ENCODE results near the gene LLGL2. TPM values are rescaled to one million over a fixed set of nuclear protein-coding genes. Genes with fewer than 3 reads are reported as not detected.

The LLGL2 gene
- total RNA-seq, 1 experiment from 2014 or later, result 10.8 TPM

DNA sequence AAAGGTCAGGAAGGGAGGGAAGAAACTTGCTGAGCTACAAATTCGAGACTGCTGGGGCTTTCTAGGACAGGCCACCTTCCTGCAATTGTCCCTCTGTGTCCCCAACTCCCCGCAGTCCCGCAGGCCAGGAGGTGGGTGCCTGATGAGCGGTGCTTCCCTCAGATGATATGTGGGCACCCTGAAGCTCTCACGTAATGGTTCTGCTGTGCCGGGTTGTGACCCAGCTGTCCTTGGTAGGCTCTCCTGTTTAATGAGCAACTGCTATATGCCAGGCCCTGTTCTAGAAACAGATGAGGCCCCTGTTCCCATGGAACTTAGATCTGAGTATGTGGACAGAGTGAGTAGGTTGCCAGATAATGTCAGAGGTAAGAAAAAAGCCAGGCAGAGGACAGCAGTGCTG is 40.1 kb downstream of the LLGL2 start:
- H3K27ac ChIP-seq (ENCODE audit: low read depth, low read length, poor library complexity, severe bottlenecking), result no peak overlapping the region
- no peak for TF ChIP-seq EZH2 (IDR thresholded peaks at IDR 0.05; ENCODE audit: borderline replicate concordance, low read depth, low read length, poor library complexity, severe bottlenecking)
- TF ChIP-seq, protein P1, sequence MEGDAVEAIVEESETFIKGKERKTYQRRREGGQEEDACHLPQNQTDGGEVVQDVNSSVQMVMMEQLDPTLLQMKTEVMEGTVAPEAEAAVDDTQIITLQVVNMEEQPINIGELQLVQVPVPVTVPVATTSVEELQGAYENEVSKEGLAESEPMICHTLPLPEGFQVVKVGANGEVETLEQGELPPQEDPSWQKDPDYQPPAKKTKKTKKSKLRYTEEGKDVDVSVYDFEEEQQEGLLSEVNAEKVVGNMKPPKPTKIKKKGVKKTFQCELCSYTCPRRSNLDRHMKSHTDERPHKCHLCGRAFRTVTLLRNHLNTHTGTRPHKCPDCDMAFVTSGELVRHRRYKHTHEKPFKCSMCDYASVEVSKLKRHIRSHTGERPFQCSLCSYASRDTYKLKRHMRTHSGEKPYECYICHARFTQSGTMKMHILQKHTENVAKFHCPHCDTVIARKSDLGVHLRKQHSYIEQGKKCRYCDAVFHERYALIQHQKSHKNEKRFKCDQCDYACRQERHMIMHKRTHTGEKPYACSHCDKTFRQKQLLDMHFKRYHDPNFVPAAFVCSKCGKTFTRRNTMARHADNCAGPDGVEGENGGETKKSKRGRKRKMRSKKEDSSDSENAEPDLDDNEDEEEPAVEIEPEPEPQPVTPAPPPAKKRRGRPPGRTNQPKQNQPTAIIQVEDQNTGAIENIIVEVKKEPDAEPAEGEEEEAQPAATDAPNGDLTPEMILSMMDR (conservative IDR thresholded peaks at IDR 0.05; ENCODE audit: low read depth, low read length), result no peak
- BruUV-seq (replicated peaks), result no TSS peak
- H3K36me3 ChIP-seq (ENCODE audit: insufficient read depth, low read length, poor library complexity, severe bottlenecking), result no peaks in the 10 kb centered on the region
- intact Hi-C loops (cut with micrococcal nuclease; ENCODE audit: unreplicated experiment), result no loop called here
- H3K9me3 ChIP-seq (ENCODE audit: low read depth, low read length, poor library complexity, severe bottlenecking), result no peaks in the 10 kb centered on the region
- no peak overlapping the region for H3K4me3 ChIP-seq (ENCODE audit: low read depth, low read length, poor library complexity, severe bottlenecking)
- no peaks in the 10 kb centered on the region for H3K27me3 ChIP-seq (replicated peaks; ENCODE audit: insufficient read depth, low read depth, low read length, poor library complexity)
- POLR2A ChIA-PET (ENCODE audit: low non-redundant PET), result no interaction called here
- CTCF ChIA-PET, result no interaction called here
- H3K4me1 ChIP-seq (ENCODE audit: insufficient read depth, low read length, poor library complexity, severe bottlenecking), result no peaks in the 10 kb centered on the region
- DNase-seq (ENCODE audit: low spot score), result no peak

DNA sequence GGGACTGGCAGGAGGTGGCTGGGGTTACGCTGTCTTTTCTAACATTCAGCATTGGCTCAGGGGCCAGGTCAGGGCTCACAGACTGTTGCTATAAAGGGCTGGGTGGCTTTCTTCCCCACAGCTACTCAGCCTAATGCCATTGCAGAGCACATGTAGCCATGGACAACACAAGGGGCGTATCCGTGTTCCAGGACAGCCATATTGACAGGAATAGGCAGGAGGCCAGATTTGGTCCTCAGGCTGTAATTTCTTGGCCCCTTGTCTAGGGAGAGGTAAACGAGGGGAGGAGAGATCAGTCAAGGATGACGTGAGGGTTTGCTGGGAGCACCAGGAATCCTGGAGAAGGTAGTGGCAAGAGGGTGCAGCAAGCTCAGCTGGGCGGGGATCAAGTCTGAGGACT is 40.9 kb downstream of the LLGL2 start:
- BruUV-seq (replicated peaks), result no TSS peak
- no peaks in the 10 kb centered on the region for H3K9me3 ChIP-seq (ENCODE audit: low read depth, low read length, poor library complexity, severe bottlenecking)
- no peak for DNase-seq (ENCODE audit: low spot score)
- TF ChIP-seq EZH2 (IDR thresholded peaks at IDR 0.05; ENCODE audit: borderline replicate concordance, low read depth, low read length, poor library complexity, severe bottlenecking), result no peak
- TF ChIP-seq, protein P1 (conservative IDR thresholded peaks at IDR 0.05; ENCODE audit: low read depth, low read length), result no peak
- H3K4me1 ChIP-seq (ENCODE audit: insufficient read depth, low read length, poor library complexity, severe bottlenecking), result no peaks in the 10 kb centered on the region
- no peak overlapping the region for H3K4me3 ChIP-seq (ENCODE audit: low read depth, low read length, poor library complexity, severe bottlenecking)
- intact Hi-C loops (cut with micrococcal nuclease; ENCODE audit: unreplicated experiment), result no loop called here
- H3K27me3 ChIP-seq (replicated peaks; ENCODE audit: insufficient read depth, low read depth, low read length, poor library complexity), result no peaks in the 10 kb centered on the region
- ChIA-PET POLR2A (ENCODE audit: low non-redundant PET) (no interaction called here), CTCF (no interaction called here)
- H3K36me3 ChIP-seq (ENCODE audit: insufficient read depth, low read length, poor library complexity, severe bottlenecking), result no peaks in the 10 kb centered on the region
- no peak overlapping the region for H3K27ac ChIP-seq (ENCODE audit: low read depth, low read length, poor library complexity, severe bottlenecking)

DNA sequence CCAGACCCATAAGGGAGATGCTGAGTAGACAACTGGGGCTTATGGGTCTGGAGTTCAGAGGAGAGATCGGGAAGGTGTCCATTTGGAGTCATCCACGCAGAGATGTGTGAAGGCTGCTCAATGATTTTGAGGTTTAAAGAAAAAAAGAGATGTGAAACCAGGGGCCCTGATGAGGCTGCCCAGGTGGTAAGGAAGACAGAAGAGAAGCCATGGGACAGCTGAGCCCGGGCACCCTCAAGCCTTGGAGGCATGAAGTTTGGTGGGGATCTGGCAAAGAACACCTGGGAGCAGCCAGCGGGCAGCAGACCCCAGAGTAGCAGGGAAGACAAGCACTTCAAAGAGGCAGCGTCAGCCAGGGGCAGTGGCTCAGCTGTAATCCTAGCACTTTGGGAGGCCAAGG is 41.3 kb downstream of the LLGL2 start:
- intact Hi-C loops (cut with micrococcal nuclease; ENCODE audit: unreplicated experiment), result no loop called here
- ChIA-PET CTCF (no interaction called here), POLR2A (ENCODE audit: low non-redundant PET) (no interaction called here)
- Histone ChIP-seq H3K4me3 (ENCODE audit: low read depth, low read length, poor library complexity, severe bottlenecking) (no peak overlapping the region), H3K27ac (ENCODE audit: low read depth, low read length, poor library complexity, severe bottlenecking) (no peak overlapping the region), H3K27me3 (replicated peaks; ENCODE audit: insufficient read depth, low read depth, low read length, poor library complexity) (no peaks in the 10 kb centered on the region), H3K4me1 (ENCODE audit: insufficient read depth, low read length, poor library complexity, severe bottlenecking) (no peaks in the 10 kb centered on the region), H3K9me3 (ENCODE audit: low read depth, low read length, poor library complexity, severe bottlenecking) (no peaks in the 10 kb centered on the region), H3K36me3 (ENCODE audit: insufficient read depth, low read length, poor library complexity, severe bottlenecking) (no peaks in the 10 kb centered on the region)
- TF ChIP-seq, protein P1 (conservative IDR thresholded peaks at IDR 0.05; ENCODE audit: low read depth, low read length), result no peak
- no peak for TF ChIP-seq EZH2 (IDR thresholded peaks at IDR 0.05; ENCODE audit: borderline replicate concordance, low read depth, low read length, poor library complexity, severe bottlenecking)
- no TSS peak for BruUV-seq (replicated peaks)
- DNase-seq (ENCODE audit: low spot score), result no peak

Measured in A673 (cell line).